HUES48 (cell line): Measurements from ENCODE around the gene IFI27.

Experiments used
- H3K27ac ChIP-seq: one replicate; pipeline ENCODE4 v1.7.0; 2013; ENCODE audit warnings: low read depth, low read length, inconsistent platforms
- H3K27me3 ChIP-seq: 2 replicates; pipeline ENCODE4 v1.6.1; 2013; ENCODE audit warnings: mild to moderate bottlenecking, low read length; ENCODE audit not compliant: control insufficient read depth, insufficient read depth
- H3K36me3 ChIP-seq: 2 replicates; pipeline ENCODE4 v1.6.1; 2013; ENCODE audit warnings: low read length; ENCODE audit not compliant: control insufficient read depth, insufficient read depth
- H3K4me1 ChIP-seq: 2 replicates; pipeline ENCODE4 v1.6.1; 2013; ENCODE audit warnings: mild to moderate bottlenecking, low read length; ENCODE audit not compliant: control insufficient read depth, insufficient read depth
- H3K4me3 ChIP-seq: 2 replicates; pipeline ENCODE4 v1.5.1; 2013; ENCODE audit warnings: mild to moderate bottlenecking, low read depth, low read length
- H3K9ac ChIP-seq: 2 replicates; pipeline ENCODE4 v1.6.1; 2013; ENCODE audit warnings: mild to moderate bottlenecking, low read depth, low read length, moderate library complexity
- H3K9me3 ChIP-seq: 2 replicates; pipeline ENCODE4 v1.6.1; 2013; ENCODE audit warnings: low read length; ENCODE audit not compliant: control insufficient read depth, insufficient read depth

IFI27 gene

DNA sequence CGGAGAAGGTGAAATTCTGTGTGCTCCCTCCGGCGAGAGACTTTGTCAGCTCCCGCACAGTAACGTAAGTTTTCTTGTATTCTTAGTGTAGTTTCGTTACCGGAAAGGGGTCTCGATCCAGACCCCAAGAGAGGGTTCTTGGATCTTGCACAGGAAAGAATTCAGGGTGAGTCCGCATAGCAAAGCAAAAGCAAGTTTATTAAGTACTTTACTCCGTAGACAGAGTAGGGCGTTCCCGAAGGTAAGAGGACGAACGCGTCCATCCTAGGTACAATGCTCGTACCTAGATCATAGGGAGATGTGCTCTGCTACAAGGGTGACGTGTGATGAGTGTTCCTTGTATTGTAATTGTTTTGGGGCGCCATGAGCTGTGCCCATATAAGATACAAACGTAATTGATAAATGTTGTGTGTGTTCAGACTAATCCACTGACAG, 29.1 kb upstream of the IFI27 start:
- Histone ChIP-seq H3K4me1 (peaks cover 12% of the 10 kb centered on the region), H3K27me3 (no peaks in the 10 kb centered on the region), H3K27ac (peak overlapping the region; percentile 76), H3K9ac (peak overlapping the region; percentile 42; the same call in 1 of the 2 replicates), H3K36me3 (peaks cover 30% of the 10 kb centered on the region), H3K4me3 (peak overlapping the region; percentile 77), H3K9me3 (no peaks in the 10 kb centered on the region)

GRCh38 chr14:94087891-94088290, 22.6 kb upstream of the IFI27 start:
- Histone ChIP-seq H3K4me1 (no peaks in the 10 kb centered on the region), H3K4me3 (no peak overlapping the region), H3K27ac (no peak overlapping the region), H3K27me3 (no peaks in the 10 kb centered on the region), H3K9ac (no peak overlapping the region), H3K36me3 (no peaks in the 10 kb centered on the region), H3K9me3 (no peaks in the 10 kb centered on the region)

- Histone ChIP-seq H3K4me3 (no peak overlapping the region), H3K9me3 (no peaks in the 10 kb centered on the region), H3K9ac (no peak overlapping the region), H3K27me3 (no peaks in the 10 kb centered on the region), H3K4me1 (no peaks in the 10 kb centered on the region), H3K36me3 (no peaks in the 10 kb centered on the region), H3K27ac (no peak overlapping the region)
These were observed 22.0 kb upstream of the IFI27 start for GRCh38 chr14:94088516-94088915.

DNA sequence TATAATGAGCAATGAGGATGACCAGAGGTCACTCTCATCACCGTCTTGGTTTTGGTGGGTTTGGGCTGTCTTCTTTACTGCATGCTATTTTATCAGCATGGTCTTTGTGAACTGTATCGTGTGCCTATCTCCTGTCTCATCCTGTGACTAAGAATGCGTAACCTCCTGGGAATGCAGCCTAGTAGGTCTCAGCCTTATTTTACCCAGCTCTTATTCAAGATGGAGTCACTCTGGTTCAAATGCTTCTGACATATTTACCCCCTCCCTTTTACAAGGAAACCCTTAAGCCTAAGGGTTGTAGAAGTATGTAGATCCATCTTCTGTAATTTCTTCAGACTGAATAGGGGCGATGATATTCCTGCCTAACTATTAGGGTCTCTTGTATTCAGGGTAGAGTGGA, 21.1 kb upstream of the IFI27 start:
- Histone ChIP-seq H3K36me3 (no peaks in the 10 kb centered on the region), H3K9ac (no peak overlapping the region), H3K27me3 (no peaks in the 10 kb centered on the region), H3K4me3 (no peak overlapping the region), H3K27ac (no peak overlapping the region), H3K4me1 (no peaks in the 10 kb centered on the region), H3K9me3 (no peaks in the 10 kb centered on the region)

DNA sequence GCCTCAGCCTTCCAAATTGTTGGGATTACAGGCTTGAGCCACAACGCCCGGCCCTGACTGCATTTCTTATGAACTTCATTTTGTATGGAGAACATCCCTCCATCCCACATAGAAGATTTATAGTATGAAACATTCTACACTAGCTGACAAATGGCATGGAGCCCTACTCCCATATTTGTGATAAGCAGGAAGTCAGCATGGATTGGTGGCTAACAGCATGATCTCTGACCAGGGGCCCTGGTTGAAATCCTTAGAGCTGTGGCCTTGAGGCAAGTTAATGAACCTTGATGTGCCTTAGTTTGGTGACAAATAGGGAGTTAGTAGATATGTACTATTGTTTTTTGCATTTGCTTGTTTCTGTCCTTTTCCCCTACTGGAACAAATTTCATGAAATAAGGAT, 17.1 kb upstream of the IFI27 start:
- Histone ChIP-seq H3K9ac (no peak overlapping the region), H3K9me3 (no peaks in the 10 kb centered on the region), H3K27me3 (no peaks in the 10 kb centered on the region), H3K4me1 (no peaks in the 10 kb centered on the region), H3K4me3 (no peak overlapping the region), H3K27ac (no peak overlapping the region), H3K36me3 (peaks cover 9% of the 10 kb centered on the region; the same call in 1 of the 2 replicates)

DNA sequence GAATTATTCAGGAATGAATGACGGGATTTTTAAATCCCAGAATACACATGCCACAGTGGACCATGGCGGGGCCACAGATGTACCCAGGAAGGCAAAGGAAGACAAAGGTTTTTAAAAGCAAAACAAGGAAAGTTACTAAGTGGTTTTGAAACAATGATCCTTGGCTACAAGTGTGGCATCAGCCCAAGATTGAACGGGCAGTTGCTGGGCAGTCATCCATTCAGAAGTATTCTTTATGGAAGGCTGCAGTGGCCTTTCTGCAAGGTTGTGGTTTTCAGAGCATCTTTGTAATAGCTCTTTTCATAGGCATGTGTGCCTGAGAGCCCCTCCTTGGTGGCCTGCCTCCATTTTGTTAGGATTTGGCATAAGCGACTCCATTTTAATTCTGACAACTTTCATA, 13.4 kb upstream of the IFI27 start:
- Histone ChIP-seq H3K4me1 (no peaks in the 10 kb centered on the region), H3K27ac (no peak overlapping the region), H3K4me3 (no peak overlapping the region), H3K27me3 (no peaks in the 10 kb centered on the region), H3K36me3 (peaks cover 14% of the 10 kb centered on the region), H3K9ac (no peak overlapping the region), H3K9me3 (no peaks in the 10 kb centered on the region)

DNA sequence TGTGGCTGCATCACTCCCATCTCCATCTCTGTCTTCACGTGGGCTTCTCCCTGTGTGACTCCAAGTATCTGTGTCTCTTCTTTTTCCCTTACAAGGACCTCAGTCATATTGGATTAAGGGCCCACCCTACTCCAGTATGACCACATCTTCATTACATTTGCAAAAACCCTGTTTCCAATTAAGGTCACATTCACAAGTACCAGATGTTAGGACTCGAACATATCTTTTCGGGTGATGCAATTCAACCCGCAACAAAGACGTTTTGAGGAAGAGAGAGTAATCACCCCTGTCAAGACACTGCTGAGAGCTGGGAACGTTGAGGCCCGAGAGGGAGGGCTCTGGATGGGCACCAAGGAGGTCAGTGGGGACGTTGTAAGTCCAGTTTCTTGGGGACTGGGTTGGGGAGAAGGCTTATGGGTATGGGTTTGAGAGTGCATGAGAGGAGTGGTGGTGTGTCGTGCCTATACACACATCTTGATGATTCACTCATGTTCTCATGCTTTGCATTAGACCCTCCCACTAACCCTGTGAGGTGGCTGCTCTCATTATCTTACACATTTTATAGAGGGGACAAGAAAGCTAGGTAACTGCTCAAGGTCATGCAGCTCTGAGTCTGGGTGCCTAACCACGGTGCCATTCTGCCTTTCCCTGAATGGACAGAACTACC, 12.1 kb upstream of the IFI27 start:
- H3K4me3 ChIP-seq: no peak overlapping the region
- no peaks in the 10 kb centered on the region for H3K4me1 ChIP-seq
- H3K27ac ChIP-seq: no peak overlapping the region
- H3K36me3 ChIP-seq: peaks cover 14% of the 10 kb centered on the region
- no peaks in the 10 kb centered on the region for H3K27me3 ChIP-seq
- no peak overlapping the region for H3K9ac ChIP-seq
- H3K9me3 ChIP-seq: no peaks in the 10 kb centered on the region

DNA sequence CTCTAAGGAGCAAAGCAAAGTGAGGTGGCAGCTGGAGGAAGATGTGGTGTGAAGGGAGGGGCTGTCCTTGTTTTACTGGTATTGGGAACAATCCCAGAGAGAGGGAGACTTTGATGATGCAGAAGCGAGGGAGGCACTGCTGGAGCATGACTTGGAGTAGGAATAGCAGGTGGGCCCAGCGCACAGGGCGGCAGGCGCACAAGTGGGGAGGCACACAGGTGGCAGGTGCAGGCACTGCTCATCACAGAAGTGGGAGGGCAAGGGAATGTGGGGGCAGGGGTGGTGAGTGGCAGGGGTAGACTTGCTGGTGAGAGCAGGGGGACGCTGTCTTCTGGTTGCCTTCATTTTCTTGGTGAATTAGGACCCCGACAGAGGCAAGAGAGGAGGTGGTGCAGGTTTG, 11.5 kb upstream of the IFI27 start:
- Histone ChIP-seq H3K27ac (no peak overlapping the region), H3K36me3 (peaks cover 14% of the 10 kb centered on the region), H3K9ac (no peak overlapping the region), H3K4me3 (no peak overlapping the region), H3K4me1 (no peaks in the 10 kb centered on the region), H3K9me3 (no peaks in the 10 kb centered on the region), H3K27me3 (no peaks in the 10 kb centered on the region)

DNA sequence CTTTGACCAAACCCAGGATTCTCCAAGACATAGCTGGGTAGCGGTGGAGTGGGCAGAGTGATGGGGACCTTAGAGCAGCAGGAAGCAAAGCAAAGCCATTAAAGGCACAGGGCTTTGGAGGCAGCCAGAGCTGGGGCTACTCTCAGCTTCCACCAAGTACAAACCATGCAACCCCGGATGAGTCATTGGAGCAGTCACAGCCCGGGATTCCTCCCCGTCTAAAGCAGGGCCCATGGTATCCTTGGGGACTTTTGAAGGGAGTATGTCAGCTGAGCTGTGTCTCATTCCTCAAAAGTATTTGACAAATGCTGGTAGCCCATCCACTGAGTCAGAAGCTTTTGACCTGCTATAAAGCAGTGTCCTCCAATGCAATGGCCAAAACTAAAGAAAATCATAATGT, 9.7 kb upstream of the IFI27 start:
- no peak overlapping the region for H3K9ac ChIP-seq
- no peak overlapping the region for H3K4me3 ChIP-seq
- no peaks in the 10 kb centered on the region for H3K27me3 ChIP-seq
- no peaks in the 10 kb centered on the region for H3K9me3 ChIP-seq
- peaks cover 14% of the 10 kb centered on the region for H3K36me3 ChIP-seq
- no peak overlapping the region for H3K27ac ChIP-seq
- no peaks in the 10 kb centered on the region for H3K4me1 ChIP-seq

DNA sequence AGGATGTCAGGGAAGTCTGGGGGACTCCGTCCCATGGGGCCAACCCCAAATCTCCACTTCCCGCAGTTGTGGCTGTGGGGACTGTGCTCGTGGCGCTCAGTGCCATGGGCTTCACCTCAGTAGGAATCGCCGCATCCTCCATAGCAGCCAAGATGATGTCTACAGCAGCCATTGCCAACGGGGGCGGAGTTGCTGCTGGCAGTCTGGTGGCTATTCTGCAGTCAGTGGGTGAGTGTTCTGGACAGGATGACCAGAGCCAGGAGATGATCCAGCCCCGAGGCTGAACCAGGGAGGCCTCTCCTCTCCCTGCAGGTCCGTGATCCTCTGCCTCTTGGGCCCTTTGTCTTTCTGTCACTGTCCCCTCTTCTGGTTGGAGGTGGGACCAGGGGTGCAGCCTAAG, 8.8 kb upstream of the IFI27 start:
- Histone ChIP-seq H3K27ac (no peak overlapping the region), H3K9me3 (no peaks in the 10 kb centered on the region), H3K27me3 (no peaks in the 10 kb centered on the region), H3K36me3 (peaks cover 14% of the 10 kb centered on the region), H3K9ac (no peak overlapping the region), H3K4me1 (no peaks in the 10 kb centered on the region), H3K4me3 (no peak overlapping the region)

DNA sequence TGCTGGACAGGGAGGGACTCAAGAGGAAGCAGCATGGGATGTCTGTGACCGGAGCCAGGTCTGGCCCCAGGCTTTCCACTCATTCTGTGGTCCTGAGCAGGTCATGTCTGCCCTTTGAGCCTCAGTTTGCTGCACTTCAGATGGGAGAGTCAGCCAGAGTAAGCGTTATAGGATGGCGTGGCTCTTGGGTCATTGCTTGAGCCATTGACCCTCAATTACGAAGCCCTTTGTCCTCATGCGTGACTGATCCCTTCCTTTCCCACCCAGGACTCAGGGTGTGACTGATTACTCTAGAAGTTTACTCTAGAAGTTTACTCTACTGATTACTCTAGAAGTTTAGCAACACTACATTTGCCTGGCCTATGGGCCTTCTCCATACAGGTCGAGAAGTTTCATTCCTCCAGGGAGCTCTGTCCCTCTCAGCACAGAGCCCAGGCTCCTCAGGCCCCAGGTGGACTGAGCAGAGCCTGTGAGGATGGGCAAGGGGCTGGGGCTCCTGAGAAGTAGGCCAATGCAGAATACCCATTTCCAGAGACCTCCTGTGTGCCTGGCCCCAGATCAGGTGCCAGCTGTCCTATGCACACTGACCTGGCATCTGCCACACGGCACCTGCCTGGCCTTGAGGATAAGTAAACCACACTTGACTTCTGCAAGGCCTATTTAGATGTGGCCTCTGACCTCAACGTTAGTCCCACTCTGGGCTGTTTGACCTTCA, 7.6 kb upstream of the IFI27 start:
- no peak overlapping the region for H3K27ac ChIP-seq
- H3K27me3 ChIP-seq: no peaks in the 10 kb centered on the region
- no peak overlapping the region for H3K4me3 ChIP-seq
- H3K36me3 ChIP-seq: peaks cover 5% of the 10 kb centered on the region; the same call in 1 of the 2 replicates
- H3K9ac ChIP-seq: no peak overlapping the region
- no peaks in the 10 kb centered on the region for H3K4me1 ChIP-seq
- H3K9me3 ChIP-seq: no peaks in the 10 kb centered on the region
